Mesothelial cell of epicardium (in vitro differentiated cells): ENCODE data around the gene CLPSL2. TPM values are rescaled to one million over a fixed set of nuclear protein-coding genes. Genes with fewer than 3 reads are reported as not detected.

Experiments
- DNase-seq, 2 experiments: peaks; one replicate each; pipeline ENCODE4 v3.0.0; 2021; ENCODE audit warnings: low spot score in 2 of 2; ENCODE audit not compliant: unreplicated experiment in 2 of 2
- H3K27ac Mint-ChIP-seq: 2 replicates; pipeline ENCODE4 v1.8.0; 2021; ENCODE audit warnings: mixed read lengths
- H3K27me3 Mint-ChIP-seq: 2 replicates; pipeline ENCODE4 v1.8.0; 2021; ENCODE audit warnings: low read depth, mixed read lengths
- H3K36me3 Mint-ChIP-seq: 2 replicates; pipeline ENCODE4 v1.8.0; 2021; ENCODE audit warnings: mixed read lengths
- H3K4me1 Mint-ChIP-seq: 2 replicates; pipeline ENCODE4 v1.8.0; 2021; ENCODE audit warnings: mixed read lengths
- H3K4me3 Mint-ChIP-seq: 2 replicates; pipeline ENCODE4 v1.8.0; 2021; ENCODE audit warnings: mild to moderate bottlenecking, moderate library complexity, mixed read lengths
- H3K9me3 Mint-ChIP-seq: 2 replicates; pipeline ENCODE4 v1.8.0; 2021; ENCODE audit warnings: mixed read lengths
- CTCF ChIP-seq: fragments of 200-600 bp; sonication (generic); IDR thresholded peaks from one replicate; pipeline ENCODE4 v1.5.0; 2021; ENCODE audit warnings: antibody characterized with exemption; ENCODE audit not compliant: unreplicated experiment
- total RNA-seq: library from RNA; stranded (reverse); gene quantifications from 3 replicates; pipeline ENCODE4 v1.2.1, GENCODE V29; 2021

The CLPSL2 gene
- total RNA-seq, 1 donor from 2014 or later, result not detected

GRCh38 chr6:35810971-35811698 lies 34.7 kb downstream of the CLPSL2 start:
- peaks cover 10% of the 10 kb centered on the region for H3K27me3 Mint-ChIP-seq
- no peaks in the 10 kb centered on the region for H3K36me3 Mint-ChIP-seq
- no peak for TF ChIP-seq CTCF
- no peak overlapping the region for H3K4me3 Mint-ChIP-seq
- H3K9me3 Mint-ChIP-seq, result no peaks in the 10 kb centered on the region
- H3K27ac Mint-ChIP-seq, result no peak overlapping the region
- no peaks in the 10 kb centered on the region for H3K4me1 Mint-ChIP-seq
- no peak for DNase-seq

- TF ChIP-seq CTCF, result no peak
- Mint-ChIP-seq H3K9me3 (no peaks in the 10 kb centered on the region), H3K27ac (no peak overlapping the region), H3K4me1 (no peaks in the 10 kb centered on the region), H3K4me3 (no peak overlapping the region), H3K27me3 (peaks cover 6% of the 10 kb centered on the region), H3K36me3 (no peaks in the 10 kb centered on the region)
- no peak for DNase-seq
Measured at GRCh38 chr6:35811699-35811995, 35.2 kb downstream of the CLPSL2 start.

GRCh38 chr6:35817515-35817914 lies 41.1 kb downstream of the CLPSL2 start:
- H3K9me3 Mint-ChIP-seq, result peaks cover 4% of the 10 kb centered on the region
- no peak for DNase-seq
- no peak overlapping the region for H3K27ac Mint-ChIP-seq
- no peaks in the 10 kb centered on the region for H3K27me3 Mint-ChIP-seq
- H3K4me3 Mint-ChIP-seq, result no peak overlapping the region
- no peaks in the 10 kb centered on the region for H3K4me1 Mint-ChIP-seq
- H3K36me3 Mint-ChIP-seq, result no peaks in the 10 kb centered on the region
- no peak for TF ChIP-seq CTCF

GRCh38 chr6:35823601-35824000 lies 47.2 kb downstream of the CLPSL2 start:
- no peaks in the 10 kb centered on the region for H3K9me3 Mint-ChIP-seq
- no peak overlapping the region for H3K27ac Mint-ChIP-seq
- no peak for DNase-seq
- H3K36me3 Mint-ChIP-seq, result no peaks in the 10 kb centered on the region
- no peak overlapping the region for H3K4me3 Mint-ChIP-seq
- H3K27me3 Mint-ChIP-seq, result no peaks in the 10 kb centered on the region
- no peak for TF ChIP-seq CTCF
- no peaks in the 10 kb centered on the region for H3K4me1 Mint-ChIP-seq

GRCh38 chr6:35824552-35825192 lies 48.3 kb downstream of the CLPSL2 start:
- TF ChIP-seq CTCF, result no peak
- Mint-ChIP-seq H3K4me1 (no peaks in the 10 kb centered on the region), H3K36me3 (no peaks in the 10 kb centered on the region), H3K4me3 (no peak overlapping the region), H3K27me3 (no peaks in the 10 kb centered on the region), H3K27ac (no peak overlapping the region), H3K9me3 (peaks cover 4% of the 10 kb centered on the region)
- no peak for DNase-seq

Other genes with a start within 250 kb of the CLPSL2 start
- gene FKBP5, start 87.7 kb upstream of the CLPSL2 start, total RNA-seq, result 7.3 to 7.6 TPM (median 7.3 TPM) in 3 replicates
- gene ARMC12, start 39.6 kb upstream of the CLPSL2 start, total RNA-seq, result 3.3 to 4.9 TPM (median 4.2 TPM) in 3 replicates
- gene CLPSL1, start 4.4 kb downstream of the CLPSL2 start, total RNA-seq, result 0.40 TPM in 1 of 3 replicates, not detected in the others
- not detected in 3 replicates for gene CLPS, start 20.7 kb downstream of the CLPSL2 start, total RNA-seq
- gene LHFPL5, start 28.8 kb downstream of the CLPSL2 start, total RNA-seq, result not detected in 3 replicates
- 70.2 to 71.9 TPM (median 71.0 TPM) in 3 replicates for gene SRPK1, start 144.5 kb downstream of the CLPSL2 start, total RNA-seq
- 0.27 to 0.38 TPM (median 0.29 TPM) in 3 replicates for gene SLC26A8, start 248.0 kb downstream of the CLPSL2 start, total RNA-seq